GM12878 (cell line): ENCODE results near the gene STARD3. TPM values are rescaled to one million over a fixed set of nuclear protein-coding genes. Genes with fewer than 3 reads are reported as not detected.

Experiments used
- ATAC-seq: fragments of 200-7000 bp; cut with Tn5 transposase; 3 replicates; pipeline ENCODE4 v1.9.1; 2020; ENCODE audit warnings: mild to moderate bottlenecking, moderate library complexity
- BruUV-seq: library from RNA; stranded (reverse); fragments of 400-500 nt; replicated peaks from 2 replicates; lab custom pipeline; 2021; lab: Mats Ljungman, UMichigan
- CTCF ChIA-PET: fragments of 300-600 bp; sonication (Branson Sonifier 250); formaldehyde crosslinking; extraction: SDS; loops from one replicate; lab custom pipeline; 2021; ENCODE audit warnings: inconsistent platforms; lab: Yijun Ruan, JAX
- POLR2A ChIA-PET: fragments of 350-600 bp; formaldehyde crosslinking; extraction: SDS; loops from one replicate; lab custom pipeline; 2021; ENCODE audit warnings: inconsistent platforms; lab: Charles Lee
- RAD21 ChIA-PET: fragments of 300-600 bp; sonication (Branson Sonifier 250); formaldehyde crosslinking; loops from one replicate; lab custom pipeline; 2023; ENCODE audit warnings: antibody characterized with exemption; ENCODE audit not compliant: unreplicated experiment; lab: Charles Lee
- SMC1A ChIA-PET: fragments of 300-600 bp; sonication (Branson Sonifier 250); formaldehyde crosslinking; loops from one replicate; lab custom pipeline; 2023; ENCODE audit not compliant: unreplicated experiment, uncharacterized antibody; lab: Charles Lee
- DNase-seq: peaks from one replicate; pipeline ENCODE4 v3.0.0-alpha.2; 2011; ENCODE audit warnings: low read depth, low spot score
- FAIRE-seq: peaks from 3 replicates; lab custom pipeline; 2011; peaks lifted over from hg19 to GRCh38; lab: Jason Lieb, UNC
- H2AFZ ChIP-seq: 2 replicates; pipeline ENCODE4 v1.6.0; 2011; ENCODE audit warnings: low read depth, low read length, control low read depth; ENCODE audit not compliant: control insufficient read depth
- H3K27ac ChIP-seq: 2 replicates; pipeline ENCODE4 v1.5.1; 2011; ENCODE audit warnings: control low read depth; ENCODE audit not compliant: control insufficient read depth, insufficient read depth
- H3K27me3 ChIP-seq, 2 experiments: replicated peaks in 1 of 2; 2 replicates each; pipeline versions ENCODE4 v1.6.0 to v1.6.1; 2011; ENCODE audit warnings: low read length in 1 of 2; ENCODE audit not compliant: control insufficient read depth in 2 of 2, insufficient read depth in 2 of 2
- H3K36me3 ChIP-seq, 2 experiments: 2 replicates each; pipeline ENCODE4 v1.5.1; 2011; ENCODE audit warnings: low read length in 1 of 2; ENCODE audit not compliant: control insufficient read depth in 2 of 2, insufficient read depth in 2 of 2
- H3K4me1 ChIP-seq: 2 replicates; pipeline ENCODE4 v1.6.1; 2011; ENCODE audit warnings: mild to moderate bottlenecking, low read length, moderate library complexity, mixed read lengths; ENCODE audit not compliant: control insufficient read depth, insufficient read depth
- H3K4me2 ChIP-seq: 2 replicates; pipeline ENCODE4 v1.6.0; 2011; ENCODE audit warnings: control low read depth; ENCODE audit not compliant: control insufficient read depth, insufficient read depth
- H3K4me3 ChIP-seq: fragments of 200-600 bp; sonication (generic); 2 replicates; pipeline ENCODE4 v1.5.1; 2016
- H3K79me2 ChIP-seq: 2 replicates; pipeline ENCODE4 v1.6.0; 2011; ENCODE audit warnings: low read length; ENCODE audit not compliant: control insufficient read depth, insufficient read depth
- H3K9ac ChIP-seq: 2 replicates; pipeline ENCODE4 v1.8.0; 2011; ENCODE audit warnings: low read length, control low read depth, mixed read lengths; ENCODE audit not compliant: control insufficient read depth, insufficient read depth
- H3K9me3 ChIP-seq: replicated peaks from 3 replicates; pipeline ENCODE4 v1.5.1; 2011; ENCODE audit warnings: mild to moderate bottlenecking, low read length; ENCODE audit not compliant: control insufficient read depth, insufficient read depth
- H4K20me1 ChIP-seq: 2 replicates; pipeline ENCODE4 v1.6.0; 2011; ENCODE audit not compliant: control insufficient read depth, insufficient read depth
- BACH1 ChIP-seq: fragments of 450-650 bp; IDR thresholded peaks from 2 replicates; pipeline ENCODE4 v1.6.1; 2017; ENCODE audit warnings: mild to moderate bottlenecking, borderline replicate concordance
- BHLHE40 ChIP-seq, 2 experiments: fragments of 450-650 bp in 1 of 2; IDR thresholded peaks; 2 replicates each; pipeline ENCODE4 v1.6.1; 2011 to 2017; ENCODE audit warnings: low read depth in 2 of 2, borderline replicate concordance in 1 of 2, improper control_type of control experiment in 1 of 2, low read length in 1 of 2, mild to moderate bottlenecking in 1 of 2
- CBFB ChIP-seq: IDR thresholded peaks from 2 replicates; pipeline ENCODE4 v1.6.1; 2016; ENCODE audit warnings: antibody characterized with exemption, low read depth
- CBX3 ChIP-seq: fragments of 200-600 bp; sonication (generic); IDR thresholded peaks from 2 replicates; pipeline ENCODE4 v1.6.1; 2016; ENCODE audit warnings: low read depth, borderline replicate concordance
- CEBPB ChIP-seq, 2 experiments: fragments of 150-350 bp in 1 of 2; IDR thresholded peaks; 2 replicates each; pipeline ENCODE4 v1.6.1; 2012 to 2014; ENCODE audit warnings: low read depth in 2 of 2, low read length in 2 of 2, borderline replicate concordance in 1 of 2, inconsistent platforms in 1 of 2
- CHD4 ChIP-seq: fragments of 200-600 bp; sonication (generic); IDR thresholded peaks from 2 replicates; pipeline ENCODE4 v1.6.1; 2016; ENCODE audit warnings: mild to moderate bottlenecking
- EZH2 ChIP-seq: IDR thresholded peaks from 2 replicates; pipeline ENCODE4 v1.6.1; 2012; ENCODE audit warnings: low read depth, mild to moderate bottlenecking, control low read depth, inconsistent platforms, low read length, borderline replicate concordance; ENCODE audit not compliant: control insufficient read depth
- IRF3 ChIP-seq: fragments of 450-650 bp; IDR thresholded peaks from 2 replicates; pipeline ENCODE4 v1.6.1; 2014; ENCODE audit warnings: mild to moderate bottlenecking
- RB1 ChIP-seq: fragments of 450-650 bp; formaldehyde crosslinking; IDR thresholded peaks from 2 replicates; pipeline ENCODE4 v1.6.1; 2017; ENCODE audit warnings: mild to moderate bottlenecking, borderline replicate concordance
- RCOR1 ChIP-seq: conservative IDR thresholded peaks from 2 replicates; pipeline ENCODE4 v1.6.1; 2012; ENCODE audit warnings: low read depth, low read length, improper control_type of control experiment
- SMAD5 ChIP-seq: IDR thresholded peaks from 2 replicates; pipeline ENCODE4 v1.6.1; 2016; ENCODE audit warnings: antibody characterized with exemption, low read depth
- SRF ChIP-seq, 2 experiments: IDR thresholded peaks; 2 replicates each; pipeline ENCODE4 v1.6.1; 2011; ENCODE audit warnings: low read depth in 2 of 2, low read length in 2 of 2, mild to moderate bottlenecking in 1 of 2, moderate library complexity in 1 of 2
- TCF12 ChIP-seq: IDR thresholded peaks from 2 replicates; pipeline ENCODE4 v1.6.1; 2011; ENCODE audit warnings: low read depth, mild to moderate bottlenecking, low read length
- WRNIP1 ChIP-seq: IDR thresholded peaks from 2 replicates; pipeline ENCODE4 v1.6.1; 2011; ENCODE audit warnings: low read depth, low read length, improper control_type of control experiment, borderline replicate concordance
- ZNF274 ChIP-seq: IDR thresholded peaks from one replicate; pipeline ENCODE4 v1.8.0; 2011; ENCODE audit not compliant: insufficient read length, insufficient read depth
- WGBS: methylation state at CpG from one replicate; pipeline ENCODE4 v1.1.6; 2016; ENCODE audit warnings: low lambda C conversion rate; ENCODE audit not compliant: insufficient replicate concordance, insufficient coverage; ENCODE audit errors: missing lambda C conversion rate; 5-methylcytosine and 5-hydroxymethylcytosine counted together
- in situ Hi-C: fragments of 300-500 bp; cut with MboI; formaldehyde crosslinking; loops from 9 replicates; pipeline ENCODE4 v1.14.3; 2018; ENCODE audit warnings: mixed read lengths
- intact Hi-C: fragments of 100-400 bp; cut with micrococcal nuclease; formaldehyde crosslinking; loops from one replicate; pipeline ENCODE4 v1.14.2; 2022; ENCODE audit not compliant: unreplicated experiment
- polyA plus RNA-seq, 11 experiments: library from polyadenylated mRNA; depleted of rRNA in 4 of 11; unstranded in 6 of 11; stranded (reverse) in 5 of 11; fragments of >200 nt; fragmentation: Nextera tagmentation in 4 of 11; fragmentation: Illumina TruSeq in 1 of 11; extraction: Ambion mirVana in 4 of 11; extraction: Trizol in 1 of 11; gene quantifications; 1 replicate in 1 of 11; 2 replicates in 10 of 11; pipeline versions ENCODE4 v1.2.1 to v1.2.3, GENCODE V29; 2011 to 2016; ENCODE audit warnings: inconsistent platforms in 2 of 11, missing spikeins in 2 of 11, low read depth in 1 of 11
- total RNA-seq, 4 experiments: library from RNA; depleted of rRNA in 3 of 4; stranded (reverse); fragments of >200 nt in 3 of 4; fragmentation: Illumina TruSeq in 1 of 4; extraction: Trizol in 1 of 4; gene quantifications; 2 replicates each; pipeline versions ENCODE4 v1.2.1 to v1.2.3, GENCODE V29; 2013 to 2021
- TF ChIP-seq, protein P1 (sequence below): IDR thresholded peaks from 2 replicates; pipeline ENCODE4 v1.6.1; 2012; ENCODE audit warnings: low read depth, low read length, improper control_type of control experiment
- TF ChIP-seq, protein P2 (sequence below): fragments of 450-650 bp; IDR thresholded peaks from 2 replicates; pipeline ENCODE4 v1.6.1; 2017; ENCODE audit warnings: borderline replicate concordance
- TF ChIP-seq, protein P3 (sequence below): IDR thresholded peaks from 2 replicates; pipeline ENCODE4 v1.6.1; 2011; ENCODE audit warnings: low read depth, low read length, improper control_type of control experiment, borderline replicate concordance

STARD3 gene
- total and polyA plus RNA-seq, 10 of the 15 experiments (the other 5 are each of a cell fraction or from before 2014, with no cell fraction given): 0.08 to 62.7 (median 27.5) TPM

GRCh38 chr17:39608142-39608981 is 28.6 kb upstream of the STARD3 start:
- no peak for FAIRE-seq
- intact Hi-C loops (no loop called here), in situ Hi-C loops (no loop called here)
- ATAC-seq: no peak
- ChIA-PET POLR2A (no interaction called here), CTCF (no interaction called here), SMC1A (no interaction called here), RAD21 (no interaction called here)
- no peaks in the 10 kb centered on the region for H3K79me2 ChIP-seq
- peaks cover 6% of the 10 kb centered on the region; the same call in 1 of the 2 replicates for H3K4me1 ChIP-seq
- H3K27ac ChIP-seq: no peak overlapping the region
- no peaks in the 10 kb centered on the region for H3K9me3 ChIP-seq
- H4K20me1 ChIP-seq: no peaks in the 10 kb centered on the region
- no peak for TF ChIP-seq BHLHE40 (IDR thresholded peaks at IDR 0.05; ENCODE audit: borderline replicate concordance in 1 of 2, low read depth in 2 of 2, low read length in 1 of 2)
- TF ChIP-seq TCF12: no peak
- no peak for TF ChIP-seq EZH2
- no peak for TF ChIP-seq IRF3
- no peak for TF ChIP-seq RB1
- TF ChIP-seq RCOR1: no peak
- TF ChIP-seq CBX3: no peak
- no peak for TF ChIP-seq SMAD5
- TF ChIP-seq BACH1: no peak
- TF ChIP-seq, protein P1, sequence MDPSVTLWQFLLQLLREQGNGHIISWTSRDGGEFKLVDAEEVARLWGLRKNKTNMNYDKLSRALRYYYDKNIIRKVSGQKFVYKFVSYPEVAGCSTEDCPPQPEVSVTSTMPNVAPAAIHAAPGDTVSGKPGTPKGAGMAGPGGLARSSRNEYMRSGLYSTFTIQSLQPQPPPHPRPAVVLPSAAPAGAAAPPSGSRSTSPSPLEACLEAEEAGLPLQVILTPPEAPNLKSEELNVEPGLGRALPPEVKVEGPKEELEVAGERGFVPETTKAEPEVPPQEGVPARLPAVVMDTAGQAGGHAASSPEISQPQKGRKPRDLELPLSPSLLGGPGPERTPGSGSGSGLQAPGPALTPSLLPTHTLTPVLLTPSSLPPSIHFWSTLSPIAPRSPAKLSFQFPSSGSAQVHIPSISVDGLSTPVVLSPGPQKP: no peak
- no peak for TF ChIP-seq CBFB
- TF ChIP-seq SRF (IDR thresholded peaks at IDR 0.05; ENCODE audit: low read depth in 2 of 2, low read length in 2 of 2): no peak
- TF ChIP-seq, protein P2, sequence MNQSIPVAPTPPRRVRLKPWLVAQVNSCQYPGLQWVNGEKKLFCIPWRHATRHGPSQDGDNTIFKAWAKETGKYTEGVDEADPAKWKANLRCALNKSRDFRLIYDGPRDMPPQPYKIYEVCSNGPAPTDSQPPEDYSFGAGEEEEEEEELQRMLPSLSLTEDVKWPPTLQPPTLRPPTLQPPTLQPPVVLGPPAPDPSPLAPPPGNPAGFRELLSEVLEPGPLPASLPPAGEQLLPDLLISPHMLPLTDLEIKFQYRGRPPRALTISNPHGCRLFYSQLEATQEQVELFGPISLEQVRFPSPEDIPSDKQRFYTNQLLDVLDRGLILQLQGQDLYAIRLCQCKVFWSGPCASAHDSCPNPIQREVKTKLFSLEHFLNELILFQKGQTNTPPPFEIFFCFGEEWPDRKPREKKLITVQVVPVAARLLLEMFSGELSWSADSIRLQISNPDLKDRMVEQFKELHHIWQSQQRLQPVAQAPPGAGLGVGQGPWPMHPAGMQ: no peak
- no peak for TF ChIP-seq CHD4
- no peak for TF ChIP-seq ZNF274
- no peak for TF ChIP-seq CEBPB (IDR thresholded peaks at IDR 0.05; ENCODE audit: borderline replicate concordance in 1 of 2, low read depth in 2 of 2, low read length in 2 of 2)
- TF ChIP-seq, protein P3, sequence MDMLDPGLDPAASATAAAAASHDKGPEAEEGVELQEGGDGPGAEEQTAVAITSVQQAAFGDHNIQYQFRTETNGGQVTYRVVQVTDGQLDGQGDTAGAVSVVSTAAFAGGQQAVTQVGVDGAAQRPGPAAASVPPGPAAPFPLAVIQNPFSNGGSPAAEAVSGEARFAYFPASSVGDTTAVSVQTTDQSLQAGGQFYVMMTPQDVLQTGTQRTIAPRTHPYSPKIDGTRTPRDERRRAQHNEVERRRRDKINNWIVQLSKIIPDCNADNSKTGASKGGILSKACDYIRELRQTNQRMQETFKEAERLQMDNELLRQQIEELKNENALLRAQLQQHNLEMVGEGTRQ: no peak
- TF ChIP-seq WRNIP1: no peak
- no peak overlapping the region for H2AFZ ChIP-seq
- H3K4me2 ChIP-seq: no peak overlapping the region
- no peak overlapping the region for H3K9ac ChIP-seq
- WGBS: 16% methylated on average over 14 of the region's 15 CpGs
- no peaks in the 10 kb centered on the region for H3K36me3 ChIP-seq
- BruUV-seq: no TSS peak
- peaks cover 17 to 22% of the 10 kb centered on the region in 2 experiments; a peak in 3 of 4 replicates for H3K27me3 ChIP-seq
- no peak overlapping the region for H3K4me3 ChIP-seq
- DNase-seq: no peak
